Limb (tissue), 2 donors: ENCODE data around the gene ANKRD22.
"Not testable (repeated sequence)": the region's sequence is repeated elsewhere in the genome, so short reads cannot be mapped to it uniquely, and the experiment has no call there.

ENCODE experiments used
- DNase-seq, 2 donors: peaks; one replicate each; pipeline ENCODE4 v3.0.0-alpha.2; 2016; ENCODE audit errors: extremely low spot score in 2 of 2

ANKRD22 gene

DNA sequence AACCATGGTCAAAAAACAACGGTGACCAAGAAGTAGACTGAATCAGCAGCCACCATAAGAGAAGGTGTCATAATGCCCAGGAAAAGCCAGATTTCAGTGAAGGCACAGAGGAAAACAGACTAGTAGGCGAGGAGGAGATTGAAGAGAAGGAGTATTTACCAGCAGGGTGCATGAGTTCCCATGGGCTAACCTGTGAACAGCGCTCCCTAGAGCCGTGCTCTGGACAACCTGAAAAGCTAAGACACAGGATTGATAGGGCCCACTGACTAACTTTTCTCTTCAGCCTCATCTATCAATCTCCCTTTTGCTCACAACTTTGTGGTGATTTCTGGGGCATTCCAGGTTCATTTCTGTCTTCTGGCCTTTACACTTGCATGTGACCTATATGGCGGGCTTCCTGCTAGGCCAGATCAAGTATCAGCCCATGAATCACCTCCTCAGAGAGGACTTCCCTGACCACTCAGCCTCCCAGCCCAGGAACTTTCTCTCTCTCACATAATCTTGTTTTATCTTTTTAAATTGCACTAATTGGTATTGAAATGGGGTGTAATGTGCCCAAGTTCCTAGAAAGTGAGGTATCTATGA lies 12.8 kb downstream of the ANKRD22 start:
- DNase-seq, result no peak

- not testable (repeated sequence) for DNase-seq
These were observed 14.0 kb downstream of the ANKRD22 start for GRCh38 chr10:88837632-88838031.

GRCh38 chr10:88835910-88836221 lies 15.8 kb downstream of the ANKRD22 start:
- DNase-seq, result no peak

GRCh38 chr10:88835096-88835909 lies 16.3 kb downstream of the ANKRD22 start:
- peak; percentile 84 to 90 for DNase-seq

DNA sequence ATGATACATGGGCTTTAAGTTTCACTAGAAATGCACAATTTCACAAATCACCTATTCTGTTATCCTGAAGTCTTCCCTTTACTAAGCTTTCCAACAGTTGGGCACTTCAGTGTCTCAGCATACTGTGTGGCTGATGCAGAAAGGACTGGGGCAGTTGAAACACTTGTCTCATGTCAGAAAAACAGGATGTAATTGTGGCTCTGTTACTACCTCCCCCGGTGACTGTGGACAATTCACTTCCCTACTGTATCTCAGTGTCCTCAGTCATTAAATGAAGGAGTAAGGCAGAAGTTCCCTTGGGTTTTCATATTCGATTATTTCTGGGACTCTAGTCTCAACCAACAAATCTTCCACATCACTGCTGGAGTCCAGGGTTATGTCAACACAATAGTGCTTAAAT lies 17.9 kb downstream of the ANKRD22 start:
- DNase-seq, result no peak

DNA sequence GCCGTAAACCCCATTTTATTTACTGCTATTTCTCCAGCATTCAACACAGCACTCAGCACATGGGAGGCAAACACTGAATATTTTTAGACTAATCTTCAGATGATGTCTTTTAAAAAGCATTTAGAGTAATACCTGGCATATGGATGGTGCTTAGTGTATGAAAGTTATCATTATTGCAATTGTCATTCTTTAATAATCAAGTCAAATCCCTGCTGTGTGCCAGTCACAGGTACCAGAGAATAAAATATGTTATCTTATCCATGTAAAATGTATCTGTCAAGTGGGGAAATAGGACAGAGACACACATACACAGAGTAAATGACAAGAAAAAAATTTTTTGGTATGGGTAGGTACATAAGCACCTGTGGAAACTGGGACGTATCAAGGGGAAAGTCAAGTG lies 18.5 kb downstream of the ANKRD22 start:
- DNase-seq, result no peak

- DNase-seq, result no peak
These were observed 19.3 kb downstream of the ANKRD22 start for GRCh38 chr10:88832376-88832775.

GRCh38 chr10:88831709-88832108 lies 19.9 kb downstream of the ANKRD22 start:
- no peak for DNase-seq

- DNase-seq, result no peak
These were observed 20.9 kb downstream of the ANKRD22 start for GRCh38 chr10:88830643-88831268.

DNA sequence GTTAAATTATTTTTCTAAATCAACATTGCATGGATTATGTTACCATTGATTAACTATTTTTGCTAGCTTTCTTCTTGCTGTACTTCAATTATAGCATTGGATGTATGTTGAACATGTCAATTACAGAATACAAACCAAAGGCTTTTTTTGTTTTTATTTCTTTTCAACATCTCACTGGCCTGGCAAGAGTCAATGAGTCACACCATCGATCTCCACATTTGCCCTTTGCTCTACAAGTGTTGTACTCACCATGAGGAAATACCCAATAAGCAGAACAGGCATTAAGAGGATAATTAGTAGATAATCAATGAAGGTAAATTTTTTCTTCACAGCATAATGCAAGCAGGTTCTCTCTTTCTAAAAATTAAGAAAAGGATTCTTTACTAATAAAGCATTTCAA lies 23.3 kb downstream of the ANKRD22 start:
- no peak for DNase-seq

- DNase-seq, result no peak
These were observed 24.0 kb downstream of the ANKRD22 start for GRCh38 chr10:88827671-88828070.

GRCh38 chr10:88826388-88826787 lies 25.3 kb downstream of the ANKRD22 start:
- DNase-seq, result no peak

DNA sequence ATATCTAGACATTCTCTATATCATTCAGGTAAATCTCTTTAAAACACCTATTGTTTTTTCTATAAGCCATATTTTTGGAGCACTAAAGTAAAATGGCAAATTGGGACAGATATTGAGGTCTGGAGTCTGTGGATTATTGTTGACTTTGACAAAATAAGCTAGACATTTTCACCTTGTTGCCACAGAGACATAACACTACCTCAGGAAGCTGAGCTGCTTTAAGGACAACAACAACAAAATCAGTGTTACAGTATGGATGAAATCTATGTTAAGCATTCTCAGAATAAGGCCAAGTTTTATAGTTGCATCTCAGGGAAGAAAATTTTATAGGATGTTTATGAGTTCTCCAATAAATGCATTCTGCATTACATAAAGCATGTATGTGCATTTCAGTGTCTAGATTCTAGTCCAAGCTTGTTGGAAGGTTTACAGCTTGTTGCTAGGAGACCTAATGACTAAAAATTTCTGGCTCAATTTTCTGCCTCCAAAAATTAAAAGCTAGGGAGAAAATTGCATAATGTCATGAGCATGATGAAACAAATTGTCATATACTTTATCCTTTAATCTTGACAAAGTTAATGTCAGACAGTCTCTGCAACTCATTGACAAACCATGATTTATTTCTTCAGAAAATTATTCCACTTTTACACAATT lies 30.8 kb downstream of the ANKRD22 start:
- peak in 1 of 2 donors; percentile 77 for DNase-seq

DNA sequence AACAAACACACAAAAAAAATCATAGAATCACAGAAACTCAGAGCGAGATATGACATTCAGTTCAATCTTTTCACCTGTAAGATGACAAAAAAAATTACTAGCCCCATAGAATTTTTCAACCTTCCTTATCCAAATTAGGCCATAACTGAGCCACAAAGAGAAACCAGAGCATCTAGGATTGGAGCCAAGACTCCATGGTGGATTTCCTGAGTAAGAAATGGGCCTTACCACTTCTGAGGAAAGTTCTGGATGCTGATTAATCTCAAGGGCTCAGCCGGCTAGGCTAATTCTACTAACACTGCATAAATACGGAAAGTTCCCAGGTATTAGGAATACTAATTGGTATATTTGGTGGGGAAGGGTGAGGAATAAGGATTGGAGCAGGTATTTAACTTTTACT lies 32.4 kb downstream of the ANKRD22 start:
- DNase-seq, result no peak

DNA sequence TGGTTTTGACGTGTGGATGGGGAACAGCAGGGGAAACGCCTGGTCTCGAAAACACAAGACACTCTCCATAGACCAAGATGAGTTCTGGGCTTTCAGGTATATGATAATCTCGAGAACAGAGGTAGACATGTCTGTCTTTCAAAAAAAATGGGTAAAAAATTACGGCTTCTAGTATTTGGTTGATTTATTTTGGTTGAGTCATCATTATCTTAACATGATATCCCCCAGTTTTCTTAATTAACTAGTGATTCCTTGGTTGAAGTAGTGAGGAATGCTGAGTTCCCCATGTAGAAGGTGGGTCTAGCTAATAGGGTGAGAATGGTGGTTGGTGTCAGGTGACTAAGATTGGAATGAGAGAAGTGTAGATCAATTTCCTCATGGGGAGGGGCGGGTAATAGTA lies 38.4 kb downstream of the ANKRD22 start:
- DNase-seq, result no peak

GRCh38 chr10:88810196-88810961 lies 41.3 kb downstream of the ANKRD22 start:
- DNase-seq, result peak in 1 of 2 donors; percentile 27

- DNase-seq, result no peak
These were observed 42.0 kb downstream of the ANKRD22 start for GRCh38 chr10:88809621-88810020.

GRCh38 chr10:88805924-88806323 lies 45.7 kb downstream of the ANKRD22 start:
- no peak for DNase-seq

DNA sequence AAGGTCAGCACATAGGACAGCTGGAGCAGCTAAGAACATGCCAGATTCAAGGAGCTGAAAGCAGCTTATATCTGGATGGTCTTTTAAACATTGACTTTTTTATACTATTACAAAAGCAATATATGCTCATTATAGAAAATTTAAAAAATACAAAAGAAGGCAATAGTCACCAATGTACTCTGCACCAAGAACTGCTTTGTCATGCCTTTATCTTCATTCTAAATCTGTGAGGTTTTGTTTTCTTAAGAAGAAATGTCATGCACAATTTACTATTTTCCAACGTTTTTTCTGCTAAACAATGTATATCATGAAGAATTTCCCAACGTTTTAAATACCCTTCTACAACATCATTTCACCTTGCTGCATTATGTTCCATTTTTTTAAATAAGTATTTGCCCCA lies 46.3 kb downstream of the ANKRD22 start:
- no peak for DNase-seq

DNA sequence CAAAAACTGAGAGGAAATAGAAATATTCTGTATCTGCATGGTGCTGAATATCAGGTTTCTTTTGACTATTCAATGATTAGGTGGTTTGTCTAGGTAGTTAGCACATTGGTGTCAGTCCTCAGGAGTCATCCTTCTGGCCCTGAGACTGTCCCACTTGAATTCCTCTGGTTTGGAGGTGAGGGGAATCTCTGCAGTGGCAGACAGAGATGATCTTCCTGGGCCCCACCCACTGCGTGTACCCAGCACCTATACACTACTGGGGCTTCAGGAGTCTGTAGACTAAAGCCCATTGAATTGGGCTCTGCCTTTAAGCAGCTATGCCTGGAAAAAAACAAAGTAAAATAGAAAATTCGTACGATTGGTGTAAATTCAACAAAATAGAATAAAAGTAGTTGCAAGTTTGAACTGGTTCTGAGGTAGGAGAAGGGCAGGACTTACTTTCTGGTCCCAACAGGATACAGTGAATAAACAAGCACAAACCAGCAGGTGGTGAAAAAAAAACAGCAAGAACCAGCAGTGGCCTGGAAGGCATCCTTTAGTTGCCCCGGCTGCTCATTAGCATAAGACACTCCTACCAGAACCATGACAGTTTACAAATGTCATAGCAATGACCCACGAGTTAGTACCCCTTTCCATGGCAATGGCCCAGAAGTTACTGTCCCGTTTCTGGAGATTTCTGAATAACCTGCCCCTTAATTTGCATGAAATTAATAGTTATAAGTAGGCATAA lies 47.4 kb downstream of the ANKRD22 start:
- DNase-seq, result no peak

GRCh38 chr10:88803641-88804040 lies 48.0 kb downstream of the ANKRD22 start:
- DNase-seq, result no peak
